Natural killer cell (primary cell): ENCODE data around the gene PKN2. TPM values are rescaled to one million over a fixed set of nuclear protein-coding genes. Genes with fewer than 3 reads are reported as not detected.

ENCODE experiments used
- ATAC-seq, 3 donors: fragments of 150-1000 bp in 2 of 3; fragments of 200-7000 bp in 1 of 3; cut with Tn5 transposase; 1 replicate in 1 of 3; 2 replicates in 2 of 3; pipeline ENCODE4 v1.10.0; 2021; ENCODE audit warnings: mild to moderate bottlenecking in 2 of 3, moderate library complexity in 2 of 3
- DNase-seq, 2 donors: peaks; one replicate each; pipeline versions ENCODE4 v3.0.0 to v3.0.0-alpha.2; 2013 to 2021; ENCODE audit warnings: mixed read lengths in 1 of 2
- H3K27ac ChIP-seq: one replicate; pipeline ENCODE4 v1.5.1; 2013; ENCODE audit warnings: mild to moderate bottlenecking, low read length
- H3K27me3 ChIP-seq: one replicate; pipeline ENCODE4 v1.6.1; 2013; ENCODE audit warnings: low read length; ENCODE audit not compliant: control insufficient read depth, insufficient read depth
- H3K36me3 ChIP-seq: one replicate; pipeline ENCODE4 v1.6.1; 2013; ENCODE audit warnings: low read length; ENCODE audit not compliant: control insufficient read depth, insufficient read depth
- H3K4me1 ChIP-seq: one replicate; pipeline ENCODE4 v1.6.1; 2013; ENCODE audit warnings: low read length; ENCODE audit not compliant: control insufficient read depth, insufficient read depth
- H3K4me3 ChIP-seq: one replicate; pipeline ENCODE4 v1.5.1; 2013; ENCODE audit warnings: low read length
- H3K9me3 ChIP-seq: one replicate; pipeline ENCODE4 v1.6.1; 2013; ENCODE audit warnings: low read length; ENCODE audit not compliant: control insufficient read depth, insufficient read depth
- H3K27ac Mint-ChIP-seq, 2 donors: one replicate each; pipeline ENCODE4 v1.8.0; 2022; ENCODE audit warnings: mild to moderate bottlenecking in 2 of 2, mixed read lengths in 2 of 2, moderate library complexity in 1 of 2
- H3K27me3 Mint-ChIP-seq, 2 donors: one replicate each; pipeline ENCODE4 v1.8.0; 2022; ENCODE audit warnings: low read depth in 2 of 2, mixed read lengths in 2 of 2
- H3K36me3 Mint-ChIP-seq: one replicate; pipeline ENCODE4 v1.8.0; 2022; ENCODE audit warnings: mixed read lengths
- H3K4me1 Mint-ChIP-seq, 2 donors: one replicate each; pipeline ENCODE4 v1.8.0; 2022; ENCODE audit warnings: mixed read lengths in 2 of 2
- H3K4me3 Mint-ChIP-seq: one replicate; pipeline ENCODE4 v1.8.0; 2022; ENCODE audit warnings: mild to moderate bottlenecking, moderate library complexity, mixed read lengths
- H3K9me3 Mint-ChIP-seq, 2 donors: one replicate each; pipeline ENCODE4 v1.8.0; 2022; ENCODE audit warnings: mixed read lengths in 2 of 2
- WGBS: methylation state at CpG from one replicate; pipeline ENCODE4 v1.1.7; 2013; ENCODE audit warnings: missing lambda C conversion rate; ENCODE audit not compliant: insufficient coverage; 5-methylcytosine and 5-hydroxymethylcytosine counted together
- intact Hi-C: fragments of 100-400 bp; cut with micrococcal nuclease; formaldehyde crosslinking; loops from one replicate; pipeline ENCODE4 v1.14.2; 2022
- total RNA-seq, 4 donors: library from RNA; stranded (reverse); fragments of 120-200 nt in 1 of 4; gene quantifications; one replicate each; pipeline versions ENCODE4 v1.2.3 to v1.2.4, GENCODE V29; 2013 to 2022
- TF ChIP-seq, protein P1 (sequence below): fragments of 200-600 bp; IDR thresholded peaks from one replicate; pipeline ENCODE4 v1.8.0; 2022; ENCODE audit warnings: antibody characterized with exemption

Gene PKN2
- total RNA-seq, 3 donors from 2014 or later (not counting 1 experiment from before 2014, with no cell fraction given) = 40.8 to 50.1 (median 47.2) TPM

DNA sequence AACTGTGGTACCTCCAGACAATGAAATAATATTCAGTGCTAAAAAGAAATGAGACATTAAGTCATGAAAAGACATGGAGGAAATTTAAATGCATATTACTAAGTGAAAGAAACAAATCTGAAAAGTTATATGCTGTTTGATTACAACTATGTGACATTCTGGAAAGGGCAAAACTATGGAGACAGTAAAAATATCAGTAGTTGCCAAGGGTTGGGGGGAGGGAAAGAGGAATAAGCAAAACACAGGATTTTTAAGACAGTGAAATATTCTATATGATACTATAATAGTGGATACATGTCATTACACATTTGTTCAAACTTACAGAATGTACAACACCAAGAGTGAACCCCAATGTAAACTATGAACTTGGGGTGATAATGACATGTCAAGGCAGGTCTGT is 38.2 kb upstream of the PKN2 start:
- TF ChIP-seq, protein P1, sequence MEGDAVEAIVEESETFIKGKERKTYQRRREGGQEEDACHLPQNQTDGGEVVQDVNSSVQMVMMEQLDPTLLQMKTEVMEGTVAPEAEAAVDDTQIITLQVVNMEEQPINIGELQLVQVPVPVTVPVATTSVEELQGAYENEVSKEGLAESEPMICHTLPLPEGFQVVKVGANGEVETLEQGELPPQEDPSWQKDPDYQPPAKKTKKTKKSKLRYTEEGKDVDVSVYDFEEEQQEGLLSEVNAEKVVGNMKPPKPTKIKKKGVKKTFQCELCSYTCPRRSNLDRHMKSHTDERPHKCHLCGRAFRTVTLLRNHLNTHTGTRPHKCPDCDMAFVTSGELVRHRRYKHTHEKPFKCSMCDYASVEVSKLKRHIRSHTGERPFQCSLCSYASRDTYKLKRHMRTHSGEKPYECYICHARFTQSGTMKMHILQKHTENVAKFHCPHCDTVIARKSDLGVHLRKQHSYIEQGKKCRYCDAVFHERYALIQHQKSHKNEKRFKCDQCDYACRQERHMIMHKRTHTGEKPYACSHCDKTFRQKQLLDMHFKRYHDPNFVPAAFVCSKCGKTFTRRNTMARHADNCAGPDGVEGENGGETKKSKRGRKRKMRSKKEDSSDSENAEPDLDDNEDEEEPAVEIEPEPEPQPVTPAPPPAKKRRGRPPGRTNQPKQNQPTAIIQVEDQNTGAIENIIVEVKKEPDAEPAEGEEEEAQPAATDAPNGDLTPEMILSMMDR = no peak
- H3K4me3 Mint-ChIP-seq = no peak overlapping the region
- DNase-seq (no peak), ATAC-seq (no peak)
- Histone ChIP-seq H3K36me3 (no peaks in the 10 kb centered on the region), H3K4me3 (no peak overlapping the region), H3K27ac (no peak overlapping the region), H3K27me3 (no peaks in the 10 kb centered on the region), H3K4me1 (no peaks in the 10 kb centered on the region), H3K9me3 (no peaks in the 10 kb centered on the region)
- H3K27ac Mint-ChIP-seq = no peak overlapping the region
- H3K4me1 Mint-ChIP-seq = no peaks in the 10 kb centered on the region
- no peaks in the 10 kb centered on the region for H3K36me3 Mint-ChIP-seq
- no peaks in the 10 kb centered on the region for H3K9me3 Mint-ChIP-seq
- intact Hi-C loops = no loop called here
- H3K27me3 Mint-ChIP-seq = peaks cover 22 to 47% of the 10 kb centered on the region in 2 donors

- Mint-ChIP-seq H3K36me3 (no peaks in the 10 kb centered on the region), H3K4me1 (no peaks in the 10 kb centered on the region), H3K27me3 (peaks cover 22 to 48% of the 10 kb centered on the region in 2 donors), H3K9me3 (no peaks in the 10 kb centered on the region), H3K4me3 (no peak overlapping the region), H3K27ac (no peak overlapping the region)
- TF ChIP-seq, protein P1 = no peak
- Histone ChIP-seq H3K36me3 (no peaks in the 10 kb centered on the region), H3K4me3 (no peak overlapping the region), H3K27me3 (no peaks in the 10 kb centered on the region), H3K9me3 (no peaks in the 10 kb centered on the region), H3K27ac (no peak overlapping the region), H3K4me1 (no peaks in the 10 kb centered on the region)
- DNase-seq = no peak
- intact Hi-C loops = no loop called here
- no peak for ATAC-seq
Observed at GRCh38 chr1:88646476-88647248, 37.4 kb upstream of the PKN2 start.

- Histone ChIP-seq H3K4me3 (no peak overlapping the region), H3K4me1 (no peaks in the 10 kb centered on the region), H3K27me3 (no peaks in the 10 kb centered on the region), H3K36me3 (no peaks in the 10 kb centered on the region), H3K27ac (no peak overlapping the region), H3K9me3 (no peaks in the 10 kb centered on the region)
- Mint-ChIP-seq H3K4me1 (no peaks in the 10 kb centered on the region), H3K36me3 (no peaks in the 10 kb centered on the region), H3K27me3 (peaks cover 22 to 48% of the 10 kb centered on the region in 2 donors), H3K9me3 (no peaks in the 10 kb centered on the region), H3K27ac (no peak overlapping the region), H3K4me3 (no peak overlapping the region)
- WGBS = 69% methylated on average over 2 of the region's 3 CpGs
- TF ChIP-seq, protein P1 = no peak
- intact Hi-C loops = no loop called here
- DNase-seq = no peak
- ATAC-seq = no peak
Observed at GRCh38 chr1:88647249-88647645, 36.8 kb upstream of the PKN2 start.
